ENCODE results near the gene ADRA2B.
"Not testable (repeated sequence)": the region's sequence is repeated elsewhere in the genome, so short reads cannot be mapped to it uniquely, and the experiment has no call there.

Gene ADRA2B

GRCh38 chr2:96067902-96068581 lies 48.3 kb downstream of the ADRA2B start:
- DNase-seq (ENCODE audit: low read depth): not testable (repeated sequence)

DNA sequence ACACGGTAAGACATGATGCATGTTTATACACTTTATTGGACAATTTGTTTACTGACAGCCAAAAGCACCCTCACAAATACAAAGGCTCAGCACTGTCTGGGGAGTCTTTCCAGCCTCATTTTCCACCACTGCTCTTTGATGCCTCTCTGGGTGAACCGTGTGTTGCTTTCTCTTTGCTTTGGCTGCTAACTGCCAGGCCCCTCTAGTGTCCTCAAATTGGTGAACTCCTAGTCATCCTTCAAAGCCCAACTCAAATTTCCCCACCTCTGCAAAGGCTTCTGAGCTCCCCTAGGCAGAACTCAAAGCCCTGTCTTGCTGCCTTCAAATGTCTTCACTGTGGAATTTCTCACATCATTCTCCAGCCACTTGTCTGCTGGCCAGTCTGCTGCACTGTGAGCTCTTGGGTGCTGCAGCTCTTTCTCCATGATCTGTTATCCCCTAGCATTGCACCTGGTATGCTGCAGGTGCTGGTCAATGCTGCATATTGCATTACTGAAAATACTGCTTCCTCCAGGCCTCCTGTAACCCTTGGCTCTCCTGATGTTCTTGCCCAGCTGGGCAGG lies 49.2 kb downstream of the ADRA2B start:
- not testable (repeated sequence) for DNase-seq (ENCODE audit: low read depth)

DNA sequence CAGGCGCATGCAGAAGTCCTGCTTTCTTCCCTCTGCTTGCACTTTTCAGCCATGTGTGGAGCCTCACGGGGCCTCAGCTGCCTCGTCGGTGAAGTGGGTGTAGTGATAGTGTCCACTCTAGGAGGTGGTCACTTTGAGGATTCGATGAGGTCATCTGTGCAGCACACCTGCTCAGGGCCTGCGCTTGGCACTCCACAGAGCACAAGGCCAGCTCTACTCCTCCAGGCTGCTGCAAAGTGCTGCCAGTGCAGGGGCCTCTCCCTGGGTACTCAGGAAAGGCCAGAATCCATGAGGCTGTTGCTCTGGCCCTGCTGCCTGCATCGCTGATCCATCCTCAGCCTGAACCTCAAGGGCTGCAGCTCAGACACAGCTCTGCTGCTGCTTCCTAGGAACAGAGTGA lies 49.9 kb downstream of the ADRA2B start:
- not testable (repeated sequence) for DNase-seq (ENCODE audit: low read depth)

DNA sequence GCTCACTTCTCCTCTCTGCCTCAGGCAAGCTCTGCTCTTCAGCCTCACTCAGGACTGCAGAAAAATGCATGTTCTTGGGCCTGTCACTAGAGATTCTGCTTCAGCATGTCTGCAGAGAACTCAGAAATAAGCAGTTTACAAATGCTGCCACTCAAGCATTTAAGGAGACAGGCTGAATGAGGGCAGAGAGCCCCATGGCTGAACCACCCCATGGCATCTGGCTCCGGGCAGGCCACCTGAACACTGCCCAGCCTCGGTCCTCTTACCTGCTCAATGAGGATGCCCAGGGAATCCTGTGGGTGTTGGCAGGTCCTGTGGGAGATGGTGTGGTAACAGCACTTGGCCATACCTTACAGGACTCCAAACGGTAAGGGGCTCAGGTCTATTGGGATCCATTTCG lies 50.4 kb downstream of the ADRA2B start:
- DNase-seq (ENCODE audit: low read depth): not testable (repeated sequence)

GRCh38 chr2:96065381-96065930 lies 50.9 kb downstream of the ADRA2B start:
- no peak for DNase-seq (ENCODE audit: low read depth)

DNA sequence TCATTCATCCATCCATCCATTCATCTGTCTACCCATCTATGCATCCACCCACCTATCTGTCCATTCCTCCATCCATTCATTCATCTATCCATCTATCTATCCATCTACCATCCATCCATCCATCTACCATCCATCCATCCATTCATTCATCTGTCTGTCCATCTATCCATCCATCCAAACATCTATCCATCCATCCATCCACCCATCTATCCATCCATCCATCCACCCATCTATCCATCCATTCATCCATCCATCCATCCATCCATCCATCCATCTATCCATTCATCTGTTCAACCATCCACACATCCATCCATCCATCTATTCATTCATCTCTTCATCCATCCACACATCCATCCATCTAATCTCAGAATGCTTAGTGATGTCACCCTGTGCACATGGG lies 51.6 kb downstream of the ADRA2B start:
- not testable (repeated sequence) for DNase-seq (ENCODE audit: low read depth)

DNA sequence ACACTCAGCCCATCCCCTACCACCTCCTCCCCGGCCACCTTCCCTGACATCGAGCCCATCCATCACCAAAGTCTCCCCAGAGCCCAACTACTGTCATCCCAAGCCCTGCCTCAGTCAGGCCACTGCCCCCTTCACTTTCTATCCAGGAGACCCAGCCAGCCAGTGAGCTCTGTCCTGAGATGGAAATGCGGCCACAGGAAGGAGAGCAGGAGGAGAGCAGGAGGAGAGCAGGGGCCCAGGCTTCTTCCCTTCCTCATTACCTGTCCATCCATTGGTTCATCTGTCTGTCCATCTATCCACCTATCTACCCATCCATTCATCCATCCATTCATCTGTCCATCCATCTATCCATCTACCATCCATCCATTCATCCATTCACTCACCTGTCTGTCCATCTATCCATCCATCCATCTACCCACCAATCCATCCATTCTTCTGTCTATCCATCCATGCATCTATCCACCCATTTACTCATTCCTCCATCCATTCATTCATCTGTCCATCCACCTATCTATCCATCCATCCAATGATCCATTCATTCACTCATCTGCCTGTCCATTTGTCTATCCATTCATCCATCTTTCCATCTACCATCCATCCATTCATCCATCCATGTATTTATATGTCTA lies 52.2 kb downstream of the ADRA2B start:
- DNase-seq (ENCODE audit: low read depth): not testable (repeated sequence)

GRCh38 chr2:96063116-96063899 lies 53.1 kb downstream of the ADRA2B start:
- peak; percentile 25 for DNase-seq (ENCODE audit: low read depth)
